Kidney tubule cell (primary cell): Measurements from ENCODE around the gene DMD.
A peak's percentile ranks its signal among the peaks of the same experiment; 100 is the strongest.
"Not testable (repeated sequence)": the region's sequence is repeated elsewhere in the genome, so short reads cannot be mapped to it uniquely, and the experiment has no call there.

Experiments used
- DNase-seq: peaks from one replicate; pipeline ENCODE4 v3.0.0-alpha.2; 2018; ENCODE audit warnings: low spot score

The DMD gene

DNA sequence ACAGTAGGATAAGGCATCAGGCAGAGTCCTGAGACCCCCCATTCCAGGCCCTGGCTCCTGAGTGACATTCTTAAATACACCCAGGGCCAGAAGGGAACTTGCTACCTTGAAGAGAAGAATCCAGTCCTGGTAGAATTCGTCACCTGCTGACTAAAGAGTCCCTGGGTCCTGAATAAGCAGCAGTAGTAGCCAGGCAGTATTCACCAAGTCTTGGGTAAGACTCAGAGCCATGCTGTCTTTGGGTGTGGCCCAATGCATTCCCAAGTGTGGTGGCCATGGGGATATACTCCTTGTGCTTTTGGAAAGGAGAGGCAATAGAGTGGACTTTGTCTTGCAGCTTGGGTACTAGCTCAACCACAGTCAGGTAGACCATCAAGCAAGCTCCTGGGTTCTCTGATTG, 359.1 kb downstream of the DMD start:
- no peak for DNase-seq

DNA sequence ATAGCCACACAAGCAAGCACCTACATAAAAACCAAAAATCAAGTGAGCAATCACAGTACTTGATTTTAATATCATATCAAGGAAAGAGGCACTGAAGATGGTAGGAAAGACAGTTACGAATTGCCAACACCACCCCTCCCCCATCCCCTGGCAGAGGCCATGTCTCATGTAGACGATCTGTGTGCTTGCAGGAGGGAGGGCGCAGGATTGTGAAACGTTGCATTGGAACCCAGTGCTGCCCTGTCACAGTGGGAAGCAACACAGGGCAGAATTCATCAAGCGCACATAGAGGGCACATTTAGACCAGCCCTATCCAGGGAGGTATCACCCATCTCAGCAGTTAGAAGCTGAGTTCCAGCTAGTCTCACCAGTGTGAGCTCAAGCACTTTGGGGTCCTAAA, 359.8 kb downstream of the DMD start:
- DNase-seq, result no peak

DNA sequence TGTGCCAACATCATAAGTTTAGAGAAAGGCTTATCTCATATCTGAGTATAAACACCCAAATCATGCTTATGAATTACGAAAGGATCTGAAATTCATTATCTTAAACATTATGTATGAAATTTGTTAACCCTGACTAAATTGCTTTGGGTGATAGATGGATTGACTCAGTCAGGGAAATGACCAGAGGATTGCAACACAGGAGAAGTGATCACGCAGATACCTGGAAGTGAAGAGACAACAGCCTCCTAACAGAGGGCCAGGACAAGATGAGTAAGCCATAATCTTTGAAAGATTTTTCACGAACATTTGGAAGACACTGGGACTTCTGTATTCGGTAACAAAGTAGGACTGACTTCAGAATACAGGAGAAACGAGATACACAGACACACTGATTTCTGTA, 363.4 kb downstream of the DMD start:
- no peak for DNase-seq

DNA sequence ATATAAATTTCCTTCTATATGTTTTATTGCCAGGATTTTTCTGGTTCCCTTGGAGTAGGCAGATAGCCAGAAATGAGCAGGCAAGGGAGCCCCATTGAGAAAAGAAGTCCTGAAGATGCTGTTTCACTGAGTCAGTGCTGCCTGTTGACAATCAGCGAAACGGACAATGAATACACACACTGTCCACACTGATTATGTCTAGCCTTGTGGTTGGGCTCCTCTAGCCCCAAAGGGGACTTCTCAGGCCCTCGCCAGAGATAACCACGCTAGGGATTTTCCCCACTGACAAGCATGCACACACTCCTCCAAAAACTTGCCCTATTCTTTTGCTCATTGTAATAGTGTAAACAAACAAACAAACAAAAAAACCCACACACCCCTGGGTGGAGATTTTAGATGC, 369.3 kb downstream of the DMD start:
- DNase-seq, result no peak

DNA sequence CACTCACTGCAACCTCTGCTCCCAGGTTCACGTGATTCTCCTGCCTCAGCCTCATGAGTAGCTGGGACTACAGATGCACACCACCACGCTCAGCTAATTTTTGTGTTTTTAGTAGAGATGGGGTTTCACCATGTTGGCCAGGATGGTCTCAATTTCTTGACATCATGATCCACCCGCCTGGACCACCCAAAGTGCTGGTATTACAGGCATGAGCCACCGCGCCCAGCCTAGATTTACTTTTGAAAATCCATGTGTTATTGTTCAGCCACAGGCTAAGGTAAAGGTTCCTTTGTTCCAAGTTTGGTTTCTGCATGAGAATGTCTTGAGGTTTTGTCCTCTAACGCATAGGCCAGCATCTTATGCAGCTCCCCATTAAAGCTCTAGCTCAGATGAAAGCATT, 371.6 kb downstream of the DMD start:
- DNase-seq, result no peak

- DNase-seq, result no peak
Measured at GRCh38 chrX:32825009-32825408, 386.3 kb downstream of the DMD start.

DNA sequence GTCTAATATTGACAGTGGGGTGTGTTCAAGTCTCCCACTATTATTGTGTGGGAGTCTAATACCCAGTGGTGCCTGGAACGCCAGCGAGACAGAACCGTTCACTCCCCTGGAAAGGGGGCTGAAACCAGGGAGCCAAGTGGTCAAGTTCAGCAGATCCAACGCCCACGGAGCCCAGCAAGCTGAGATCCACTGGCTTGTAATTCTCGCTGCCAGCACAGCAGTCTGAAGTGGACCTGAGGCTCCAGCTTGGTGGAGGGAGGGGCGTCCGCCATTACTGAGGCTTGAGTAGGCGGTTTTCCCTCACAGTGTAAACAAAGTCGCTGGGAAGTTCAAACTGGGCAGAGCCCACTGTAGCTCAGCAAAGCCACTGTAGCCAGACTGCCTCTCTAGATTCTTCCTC, 407.3 kb downstream of the DMD start:
- DNase-seq, result no peak

- DNase-seq, result no peak
Measured at GRCh38 chrX:32798990-32799389, 412.4 kb downstream of the DMD start.

DNA sequence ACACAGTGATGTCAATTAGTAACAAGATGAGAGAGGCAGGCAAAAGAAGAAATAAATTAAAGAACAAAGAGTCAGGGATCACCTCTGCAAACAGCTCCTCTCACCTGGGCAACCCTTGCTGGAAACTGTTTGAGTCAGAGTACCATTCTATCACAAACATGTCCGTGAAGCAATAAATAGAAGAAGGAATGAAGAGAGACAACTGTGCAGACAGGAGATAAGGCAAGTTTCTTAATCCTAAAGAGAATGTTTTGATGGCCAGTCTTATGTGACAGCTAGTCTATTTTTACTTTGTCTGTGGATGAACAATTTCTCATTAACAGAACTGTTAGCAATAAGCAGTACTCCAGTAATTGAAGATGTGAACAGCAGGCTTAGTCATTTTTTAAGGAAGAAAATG, 422.4 kb downstream of the DMD start:
- DNase-seq, result no peak

DNA sequence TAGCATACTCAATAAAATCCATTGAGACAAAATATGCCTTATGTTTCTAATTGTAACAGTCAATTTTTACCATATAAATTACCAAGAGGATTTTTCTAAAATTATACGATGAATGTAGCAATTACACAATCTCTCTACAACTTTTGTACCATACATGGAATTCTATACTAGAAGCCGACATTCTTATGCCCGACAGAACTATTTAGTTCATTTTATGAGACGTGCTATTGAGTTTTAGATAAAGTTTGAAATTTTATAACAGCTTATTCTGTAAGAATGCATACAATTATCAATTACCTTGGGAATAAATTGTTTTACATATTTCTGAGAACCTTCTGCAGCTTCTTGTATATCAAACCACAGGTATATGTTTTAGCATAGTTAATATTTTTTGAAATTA, 431.2 kb downstream of the DMD start:
- DNase-seq, result no peak

GRCh38 chrX:32778965-32779364, 432.4 kb downstream of the DMD start:
- DNase-seq, result no peak

GRCh38 chrX:32774966-32775365, 436.4 kb downstream of the DMD start:
- DNase-seq, result no peak

DNA sequence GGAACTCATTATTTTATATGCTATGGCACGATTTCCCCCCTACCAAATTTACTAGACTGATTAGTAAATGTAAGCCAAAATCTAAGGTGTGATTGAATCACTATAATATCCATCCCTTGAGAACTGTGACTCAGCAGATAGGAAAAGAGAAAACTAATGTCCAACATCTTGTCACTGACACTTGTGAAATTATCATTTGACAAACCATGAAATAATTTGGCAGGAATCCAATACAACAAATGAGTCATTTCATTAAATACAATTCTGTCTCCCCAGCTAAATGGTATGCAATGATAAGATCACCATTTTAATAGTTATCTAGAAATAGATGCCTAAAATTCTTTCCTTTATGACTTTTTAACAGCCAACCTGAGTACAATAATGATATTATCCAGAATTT, 462.3 kb downstream of the DMD start:
- no peak for DNase-seq

DNA sequence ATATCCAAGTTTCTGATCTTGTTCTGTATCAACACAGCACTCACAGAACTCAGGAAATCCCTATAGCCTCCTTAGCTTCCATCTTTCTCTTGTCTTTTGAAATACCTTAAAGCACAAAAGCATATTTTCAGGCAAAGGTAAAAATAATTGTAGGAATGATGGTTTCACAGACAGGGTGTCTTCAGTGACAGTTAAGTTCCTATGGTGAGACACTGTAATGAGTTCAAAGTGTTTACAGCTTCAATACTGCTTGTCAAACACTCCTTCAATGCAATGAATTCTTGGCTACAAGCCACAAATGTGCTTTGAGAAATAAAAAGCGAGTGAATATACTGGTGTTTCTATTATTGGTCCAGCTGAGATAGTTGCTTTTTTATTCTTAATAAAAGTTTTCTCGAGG, 466.0 kb downstream of the DMD start:
- no peak for DNase-seq

GRCh38 chrX:32744921-32745320, 466.4 kb downstream of the DMD start:
- DNase-seq, result no peak

- DNase-seq, result no peak
Measured at GRCh38 chrX:32741910-32742309, 469.4 kb downstream of the DMD start.

- no peak for DNase-seq
Measured at GRCh38 chrX:32708542-32708941, 502.8 kb downstream of the DMD start.

DNA sequence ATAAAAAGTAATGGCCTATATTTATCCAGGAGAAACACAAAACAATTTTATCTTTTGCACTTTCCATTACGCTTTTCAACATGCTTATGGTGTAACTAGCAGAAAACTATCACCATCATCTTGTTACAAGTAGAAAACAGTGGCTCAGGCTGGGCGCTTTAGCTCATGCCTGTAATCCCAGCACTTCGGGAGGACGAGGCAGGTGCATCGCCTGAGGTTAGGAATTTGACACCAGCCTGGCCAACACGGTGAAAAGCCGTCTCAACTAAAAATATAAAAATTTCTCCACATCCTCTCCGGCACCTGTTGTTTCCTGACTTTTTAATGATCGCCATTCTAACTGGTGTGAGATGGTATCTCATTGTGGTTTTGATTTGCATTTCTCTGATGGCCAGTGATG, 506.0 kb downstream of the DMD start:
- not testable (repeated sequence) for DNase-seq

DNA sequence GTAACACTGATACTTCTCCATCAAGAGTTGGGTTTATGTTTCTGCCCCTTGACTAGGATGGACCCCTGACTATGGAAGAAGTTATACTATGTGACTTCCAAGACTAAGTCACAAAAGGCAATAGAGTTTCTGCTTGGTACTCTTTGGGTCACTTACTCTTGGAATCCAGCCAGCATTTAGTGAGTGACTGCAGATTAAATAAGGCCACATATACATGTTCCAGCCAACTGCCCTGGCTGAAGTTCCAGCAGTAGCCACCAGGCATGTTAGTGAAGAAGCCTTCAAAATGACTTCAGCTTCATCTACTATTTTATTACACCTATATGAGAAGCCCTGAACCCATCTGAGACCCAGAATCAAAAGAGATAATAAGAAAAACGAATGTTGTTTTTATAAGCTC, 524.0 kb downstream of the DMD start:
- DNase-seq, result peak; percentile 1

DNA sequence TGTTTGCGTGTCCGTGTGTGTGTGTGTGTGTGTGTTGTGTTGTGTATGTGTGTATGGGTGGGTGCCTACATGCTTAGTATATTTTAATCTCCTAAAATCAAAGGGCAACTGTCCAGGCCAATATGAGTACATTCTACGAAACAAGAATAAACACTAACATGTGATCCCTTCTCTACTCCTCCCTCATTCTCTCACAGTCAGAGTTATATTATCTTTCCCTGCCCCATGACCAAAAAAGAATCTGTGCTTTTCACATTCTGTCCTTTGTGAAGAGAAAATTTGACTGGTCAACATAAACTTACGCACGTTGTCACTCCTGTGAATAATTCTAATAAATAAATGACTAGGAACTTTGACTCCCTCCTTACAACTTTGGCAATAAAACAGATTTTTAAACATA, 532.9 kb downstream of the DMD start:
- DNase-seq, result no peak

DNA sequence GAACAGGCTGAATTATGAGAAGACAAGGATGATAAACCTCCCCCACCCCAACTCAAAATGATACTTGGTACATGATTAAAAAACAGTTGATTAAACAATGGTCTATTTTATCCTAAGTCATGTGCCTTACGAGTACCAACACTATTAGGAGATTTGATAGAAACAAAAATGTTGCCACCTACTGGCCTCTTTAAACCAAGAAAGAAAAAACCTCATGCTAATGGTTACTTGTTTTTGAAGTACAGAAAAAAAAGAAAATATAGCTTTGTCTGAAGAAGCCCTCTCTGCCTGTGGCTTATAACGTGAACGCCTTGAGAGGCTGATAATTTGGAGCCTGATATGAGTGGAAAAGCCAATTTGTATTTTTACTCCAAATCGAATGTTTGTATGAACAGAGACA, 538.2 kb downstream of the DMD start:
- DNase-seq, result peak; percentile 13

GRCh38 chrX:32662516-32662915, 548.8 kb downstream of the DMD start:
- no peak for DNase-seq

DNA sequence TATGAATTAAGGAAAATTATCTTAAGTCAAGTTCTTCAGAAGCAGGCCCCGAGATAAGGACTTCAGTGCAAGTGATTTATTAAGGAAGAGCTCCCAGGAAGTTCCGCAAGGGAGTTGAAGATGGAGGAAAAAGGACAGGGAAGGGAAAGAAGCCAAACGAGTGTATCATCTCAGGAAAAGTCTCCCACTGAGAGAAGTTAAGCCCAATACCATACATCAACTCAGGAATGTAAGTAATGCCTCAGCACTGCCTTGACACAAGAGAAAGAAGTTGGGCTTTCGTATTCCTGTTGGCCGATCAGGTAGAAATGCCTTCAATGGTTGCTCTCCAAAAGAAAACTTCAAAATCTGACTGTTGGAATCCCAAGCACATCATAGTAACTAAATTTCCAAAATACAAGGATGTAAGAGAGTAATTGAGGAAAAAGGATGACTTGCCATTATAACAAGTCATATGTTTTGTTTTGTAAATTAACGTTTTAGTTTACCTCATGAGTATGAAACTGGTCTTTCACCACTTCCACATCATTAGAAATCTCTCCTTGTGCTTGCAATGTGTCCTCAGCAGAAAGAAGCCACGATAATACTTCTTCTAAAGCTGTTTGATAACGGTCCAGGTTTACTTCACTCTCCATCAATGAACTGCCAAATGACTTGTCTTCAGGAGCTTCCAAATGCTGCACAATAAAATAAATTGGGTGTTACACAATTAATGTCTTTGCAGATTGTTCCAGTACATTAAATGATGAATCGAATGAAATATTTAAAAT, 566.7 kb downstream of the DMD start:
- no peak for DNase-seq

- no peak for DNase-seq
Measured at GRCh38 chrX:32642283-32642682, 569.1 kb downstream of the DMD start.

DNA sequence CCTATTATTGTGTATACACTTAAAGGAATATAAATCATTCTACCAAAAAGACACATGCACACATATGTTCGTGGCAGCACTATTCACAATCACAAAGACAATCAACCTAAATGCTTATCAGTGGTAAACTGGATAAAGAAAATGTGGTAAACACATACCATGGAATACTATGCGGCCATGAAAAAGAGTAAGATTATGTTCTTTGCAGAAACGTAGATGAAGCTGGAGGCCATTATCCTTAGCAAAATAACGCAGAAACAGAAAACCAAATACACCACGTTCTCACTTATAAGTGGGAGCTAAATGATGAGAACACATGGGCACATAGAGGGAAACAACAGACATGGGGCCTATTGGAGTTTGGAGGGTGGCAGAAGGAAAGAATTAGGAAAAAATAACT, 593.2 kb downstream of the DMD start:
- DNase-seq, result no peak
